ENCODE measurements around the gene TACC2.

Gene TACC2

GRCh38 chr10:122301055-122301810, 312.3 kb downstream of the TACC2 start:
- DNase-seq: no peak

GRCh38 chr10:122301811-122302115, 312.8 kb downstream of the TACC2 start:
- no peak for DNase-seq

GRCh38 chr10:122302315-122302714, 313.4 kb downstream of the TACC2 start:
- DNase-seq: no peak

GRCh38 chr10:122303271-122304053, 314.5 kb downstream of the TACC2 start:
- no peak for DNase-seq
